Activated CD4-positive, alpha-beta memory T cell treated with anti-CD3 and anti-CD28 coated beads, Interleukin-2, amount 10 ng/mL, durations not matched to agents 7 days and 5 days (primary cell): ENCODE measurements around the gene ZC3H15. TPM values are rescaled to one million over a fixed set of nuclear protein-coding genes. Genes with fewer than 3 reads are reported as not detected.

ENCODE experiments used
- CTCF ChIA-PET: fragments of 350-600 bp; sonication (Branson Sonifier 250); formaldehyde crosslinking; loops from one replicate; lab custom pipeline; 2021; ENCODE audit warnings: antibody characterized with exemption, inconsistent platforms; lab: Charles Lee
- POLR2A ChIA-PET: fragments of 350-600 bp; sonication (Branson Sonifier 250); formaldehyde crosslinking; loops from one replicate; lab custom pipeline; 2021; ENCODE audit warnings: antibody characterized with exemption; lab: Charles Lee
- DNase-seq: peaks from one replicate; pipeline ENCODE4 v3.0.0-alpha.2; 2020
- H3K27ac Mint-ChIP-seq: one replicate; pipeline ENCODE4 v1.8.0; 2021; ENCODE audit warnings: mild to moderate bottlenecking, mixed read lengths
- H3K27me3 Mint-ChIP-seq: one replicate; pipeline ENCODE4 v1.8.0; 2021; ENCODE audit warnings: mixed read lengths
- H3K36me3 Mint-ChIP-seq: one replicate; pipeline ENCODE4 v1.8.0; 2021; ENCODE audit warnings: low read depth, mixed read lengths
- H3K4me1 Mint-ChIP-seq: one replicate; pipeline ENCODE4 v1.8.0; 2021; ENCODE audit warnings: mixed read lengths
- H3K4me3 Mint-ChIP-seq: one replicate; pipeline ENCODE4 v1.8.0; 2021; ENCODE audit warnings: mild to moderate bottlenecking, mixed read lengths
- H3K9me3 Mint-ChIP-seq: one replicate; pipeline ENCODE4 v1.8.0; 2021; ENCODE audit warnings: mixed read lengths
- total RNA-seq, 2 experiments: library from RNA; stranded (reverse); gene quantifications; one replicate each; pipeline ENCODE4 v1.2.3, GENCODE V29; 2021

The ZC3H15 gene
- total RNA-seq, 2 experiments from 2014 or later: 63.3 to 67.5 TPM

DNA sequence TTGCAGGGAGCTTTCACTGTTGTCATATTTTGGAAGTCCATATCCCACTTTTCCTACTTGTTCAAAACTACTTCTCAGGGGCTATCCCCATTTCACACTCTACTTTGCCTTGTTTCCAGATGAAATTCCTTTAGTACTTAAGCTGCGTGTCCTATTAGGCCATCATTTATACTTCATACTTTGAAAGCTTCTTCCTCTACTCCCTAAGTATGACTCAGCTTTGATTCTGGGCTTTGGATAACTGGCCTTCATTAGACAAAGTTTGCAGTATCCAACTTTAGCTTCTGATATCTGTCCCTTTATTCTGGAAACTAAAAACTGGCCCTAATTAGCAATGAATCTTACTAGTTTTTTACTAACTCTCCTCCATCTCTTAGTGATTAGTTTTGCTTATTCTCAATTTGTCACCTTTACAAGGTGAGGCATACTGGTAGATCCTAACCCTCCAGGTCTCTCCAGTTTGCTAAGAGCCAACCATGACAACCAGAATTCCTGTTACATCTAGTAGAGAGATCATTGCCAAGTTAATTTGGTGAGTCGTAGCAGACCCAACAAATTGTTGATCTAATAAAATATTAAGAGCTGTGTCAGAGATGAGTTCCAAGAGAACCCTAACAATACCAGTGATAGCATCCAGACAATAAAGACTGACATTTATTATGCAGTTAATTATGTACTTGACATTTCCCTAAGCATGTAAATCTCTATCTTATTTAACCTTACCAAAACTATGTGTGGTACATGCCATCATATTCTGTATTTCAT, 72.6 kb downstream of the ZC3H15 start:
- CTCF ChIA-PET: no interaction called here
- POLR2A ChIA-PET: no interaction called here

More for the DNA sequence above, 72.6 kb downstream of the ZC3H15 start:
- Mint-ChIP-seq H3K36me3 (no peaks in the 10 kb centered on the region), H3K4me1 (no peaks in the 10 kb centered on the region), H3K4me3 (no peak overlapping the region), H3K27me3 (peaks cover 7% of the 10 kb centered on the region), H3K27ac (no peak overlapping the region), H3K9me3 (no peaks in the 10 kb centered on the region)
- no peak for DNase-seq

Other genes with a start within 250 kb of the ZC3H15 start
- 10 to 100 TPM in 1 of 2 experiments, 1 to 10 TPM in 1; 9.8 to 10.2 TPM for gene ITGAV, start 103.8 kb downstream of the ZC3H15 start, total RNA-seq
- gene FAM171B, start 207.8 kb downstream of the ZC3H15 start, total RNA-seq: 1 to 10 TPM in 1 of 2 experiments, under 1 TPM in 1; 0.65 to 1.0 TPM